ENCODE measurements around the gene C2orf81.

- 0 out of 2 replicates have a peak, but pooled peaks have one; percentile 8 for TF ChIP-seq CTCF (IDR thresholded peaks at IDR 0.05)
- TF ChIP-seq ZFX (IDR thresholded peaks at IDR 0.05; ENCODE audit: borderline replicate concordance): no peak
These were observed 35.7 kb upstream of the C2orf81 start for GRCh38 chr2:74457129-74457548.

Measured in 22Rv1 (cell line).